MM.1S (cell line): ENCODE results near the gene VSTM2L.

Source experiments
- DNase-seq: peaks from one replicate; pipeline ENCODE4 v3.0.0-alpha.2; 2015
- H2AFZ ChIP-seq: fragments of 300-600 bp; sonication (generic); 2 replicates; pipeline ENCODE4 v1.6.0; 2016; ENCODE audit warnings: antibody characterized with exemption, low read length
- H3F3A ChIP-seq: fragments of 300-600 bp; sonication (generic); 2 replicates; pipeline ENCODE4 v1.6.1; 2016; ENCODE audit warnings: mild to moderate bottlenecking, antibody characterized with exemption, low read length, moderate library complexity, mixed read lengths; ENCODE audit not compliant: insufficient read depth
- H3K27ac ChIP-seq: fragments of 300-600 bp; sonication (generic); 2 replicates; pipeline ENCODE4 v1.5.1; 2016; ENCODE audit warnings: mild to moderate bottlenecking, low read length
- H3K27me3 ChIP-seq: fragments of 300-600 bp; sonication (generic); replicated peaks from 2 replicates; pipeline ENCODE4 v1.6.0; 2016; ENCODE audit warnings: low read length; ENCODE audit not compliant: insufficient read depth
- H3K36me3 ChIP-seq: fragments of 300-600 bp; sonication (generic); replicated peaks from 2 replicates; pipeline ENCODE4 v1.6.1; 2016; ENCODE audit warnings: mild to moderate bottlenecking, low read length, mixed read lengths; ENCODE audit not compliant: insufficient read depth
- H3K4me1 ChIP-seq: fragments of 300-600 bp; sonication (generic); 2 replicates; pipeline ENCODE4 v1.6.1; 2016; ENCODE audit warnings: low read length, mixed read lengths
- H3K4me2 ChIP-seq: fragments of 300-600 bp; sonication (generic); 2 replicates; pipeline ENCODE4 v1.6.0; 2016; ENCODE audit warnings: low read depth, low read length
- H3K4me3 ChIP-seq: fragments of 300-600 bp; sonication (generic); 2 replicates; pipeline ENCODE4 v1.5.1; 2016; ENCODE audit warnings: low read length, mixed read lengths
- H3K79me2 ChIP-seq: fragments of 300-600 bp; sonication (generic); 2 replicates; pipeline ENCODE4 v1.6.1; 2016; ENCODE audit warnings: mixed run types, low read length, mixed read lengths
- H3K9ac ChIP-seq: fragments of 300-600 bp; sonication (generic); 2 replicates; pipeline ENCODE4 v1.6.1; 2016; ENCODE audit warnings: low read length, mixed read lengths
- H3K9me2 ChIP-seq: fragments of 300-600 bp; sonication (generic); replicated peaks from 2 replicates; pipeline ENCODE4 v1.6.1; 2016; ENCODE audit warnings: mild to moderate bottlenecking, low read length, mixed read lengths; ENCODE audit not compliant: insufficient read depth
- H3K9me3 ChIP-seq: fragments of 300-600 bp; sonication (generic); replicated peaks from 2 replicates; pipeline ENCODE4 v1.6.1; 2016; ENCODE audit warnings: mild to moderate bottlenecking, low read length, mixed read lengths; ENCODE audit not compliant: insufficient read depth
- H4K20me1 ChIP-seq: fragments of 300-600 bp; sonication (generic); 2 replicates; pipeline ENCODE4 v1.6.1; 2016; ENCODE audit warnings: mild to moderate bottlenecking, low read length, moderate library complexity, mixed read lengths; ENCODE audit not compliant: insufficient read depth
- CTCF ChIP-seq: fragments of 300-600 bp; sonication (generic); IDR thresholded peaks from 2 replicates; pipeline ENCODE4 v1.5.1; 2016; ENCODE audit warnings: antibody characterized with exemption, low read length, mixed read lengths
- EZH2 ChIP-seq: fragments of 300-600 bp; sonication (generic); optimal IDR thresholded peaks from 2 replicates; pipeline ENCODE3; 2017; ENCODE audit warnings: low read depth, mild to moderate bottlenecking, antibody characterized with exemption, low read length, mixed read lengths
- EZH2phosphoT487 ChIP-seq: fragments of 300-600 bp; sonication (generic); IDR thresholded peaks from 2 replicates; pipeline ENCODE4 v1.6.1; 2018; ENCODE audit warnings: antibody characterized with exemption, low read length

The VSTM2L gene

DNA sequence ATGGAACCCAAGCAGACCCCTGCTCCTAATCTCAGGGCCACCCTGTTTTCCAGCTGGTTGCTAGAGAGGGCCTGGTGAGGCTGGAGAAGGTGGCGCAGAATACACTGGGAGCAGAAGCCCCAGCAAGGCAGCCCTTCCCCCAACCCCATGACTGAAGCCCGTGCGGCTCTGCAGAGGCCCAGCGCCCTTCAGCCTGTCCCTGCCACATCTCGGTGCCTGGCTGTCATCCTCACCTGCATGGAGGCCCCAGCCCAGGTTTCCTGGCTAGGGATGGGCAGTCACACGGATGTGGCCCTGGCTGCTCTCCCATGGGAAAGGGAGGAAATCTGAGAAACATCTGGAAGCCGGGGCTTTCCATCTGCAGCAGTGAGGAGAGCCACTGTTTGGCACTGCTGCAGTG, 26.1 kb upstream of the VSTM2L start:
- no peak overlapping the region for H2AFZ ChIP-seq
- H3K9ac ChIP-seq, result no peak overlapping the region
- no peaks in the 10 kb centered on the region for H3K9me2 ChIP-seq

GRCh38 chr20:37877832-37878772, 24.8 kb upstream of the VSTM2L start:
- no peaks in the 10 kb centered on the region for H3K9me2 ChIP-seq
- H4K20me1 ChIP-seq, result no peaks in the 10 kb centered on the region
- H3F3A ChIP-seq, result no peaks in the 10 kb centered on the region
- H3K4me3 ChIP-seq, result no peak overlapping the region
- H2AFZ ChIP-seq, result no peak overlapping the region
- no peak for TF ChIP-seq EZH2phosphoT487
- no peak for TF ChIP-seq CTCF
- no peak for TF ChIP-seq EZH2
- H3K36me3 ChIP-seq, result no peaks in the 10 kb centered on the region
- no peaks in the 10 kb centered on the region for H3K4me1 ChIP-seq
- no peak for DNase-seq
- no peak overlapping the region for H3K4me2 ChIP-seq
- H3K79me2 ChIP-seq, result no peaks in the 10 kb centered on the region
- H3K27ac ChIP-seq, result no peak overlapping the region
- no peak overlapping the region for H3K9ac ChIP-seq
- H3K27me3 ChIP-seq, result no peaks in the 10 kb centered on the region
- H3K9me3 ChIP-seq, result no peaks in the 10 kb centered on the region

More for the DNA sequence above, 26.1 kb upstream of the VSTM2L start:
- Histone ChIP-seq H3K4me3 (no peak overlapping the region), H3K79me2 (no peaks in the 10 kb centered on the region), H3K4me2 (no peak overlapping the region), H4K20me1 (no peaks in the 10 kb centered on the region), H3K4me1 (no peaks in the 10 kb centered on the region), H3K27me3 (no peaks in the 10 kb centered on the region), H3K27ac (no peak overlapping the region), H3K36me3 (no peaks in the 10 kb centered on the region), H3K9me3 (no peaks in the 10 kb centered on the region), H3F3A (no peaks in the 10 kb centered on the region)
- TF ChIP-seq CTCF, result no peak
- no peak for DNase-seq

- H3K36me3 ChIP-seq, result no peaks in the 10 kb centered on the region
- no peak for DNase-seq
- no peaks in the 10 kb centered on the region for H4K20me1 ChIP-seq
- no peaks in the 10 kb centered on the region for H3K9me3 ChIP-seq
- no peaks in the 10 kb centered on the region for H3K4me1 ChIP-seq
- H3F3A ChIP-seq, result no peaks in the 10 kb centered on the region
- no peak overlapping the region for H3K9ac ChIP-seq
- H3K27me3 ChIP-seq, result no peaks in the 10 kb centered on the region
- no peak overlapping the region for H3K4me3 ChIP-seq
- H3K79me2 ChIP-seq, result no peaks in the 10 kb centered on the region
- H2AFZ ChIP-seq, result no peak overlapping the region
- H3K4me2 ChIP-seq, result no peak overlapping the region
- no peaks in the 10 kb centered on the region for H3K9me2 ChIP-seq
- H3K27ac ChIP-seq, result no peak overlapping the region
- TF ChIP-seq EZH2phosphoT487 (no peak), EZH2 (no peak), CTCF (no peak)
These were observed 23.9 kb upstream of the VSTM2L start for GRCh38 chr20:37878835-37879599.
